Heart right ventricle (tissue), 16 donors: ENCODE results near the gene UBALD2. TPM values are rescaled to one million over a fixed set of nuclear protein-coding genes. Genes with fewer than 3 reads are reported as not detected.
"Not testable (repeated sequence)": the region's sequence is repeated elsewhere in the genome, so short reads cannot be mapped to it uniquely, and the experiment has no call there.

Source experiments
- ATAC-seq, 8 donors: fragments of 200-7000 bp; cut with Tn5 transposase; one replicate each; pipeline ENCODE4 v1.9.1; 2020; ENCODE audit warnings: mild to moderate bottlenecking in 8 of 8, moderate library complexity in 8 of 8, moderate number of reproducible peaks in 1 of 8
- DNase-seq, 2 donors: peaks; one replicate each; pipeline ENCODE4 v3.0.0-alpha.2; 2020
- H3K27ac ChIP-seq, 10 donors: fragments of 200-600 bp; sonication (generic) in 2 of 10; one replicate each; pipeline versions ENCODE4 v1.5.0 to v1.8.0; 2020 to 2022; ENCODE audit warnings: mild to moderate bottlenecking in 3 of 10
- H3K27me3 ChIP-seq, 7 donors: fragments of 200-600 bp; one replicate each; pipeline ENCODE4 v1.8.0; 2021 to 2022; ENCODE audit warnings: mild to moderate bottlenecking in 2 of 7
- H3K36me3 ChIP-seq, 9 donors: fragments of 200-600 bp; sonication (generic) in 1 of 9; one replicate each; pipeline versions ENCODE4 v1.5.0 to v1.8.0; 2020 to 2022; ENCODE audit warnings: mild to moderate bottlenecking in 2 of 9
- H3K4me1 ChIP-seq, 9 donors: fragments of 200-600 bp; sonication (generic) in 1 of 9; one replicate each; pipeline versions ENCODE4 v1.5.0 to v1.8.0; 2020 to 2022; ENCODE audit warnings: mild to moderate bottlenecking in 4 of 9
- H3K4me3 ChIP-seq, 10 donors: fragments of 200-600 bp; sonication (generic) in 2 of 10; one replicate each; pipeline versions ENCODE4 v1.5.0 to v1.8.0; 2020 to 2022; ENCODE audit warnings: mild to moderate bottlenecking in 7 of 10, moderate library complexity in 2 of 10
- H3K9me3 ChIP-seq, 11 donors: fragments of 200-600 bp in 10 of 11; sonication (generic) in 2 of 11; one replicate each; pipeline versions ENCODE4 v1.5.0 to v1.8.0; 2013 to 2022; ENCODE audit warnings: mild to moderate bottlenecking in 2 of 11, control low read depth in 1 of 11, moderate library complexity in 1 of 11
- WGBS, 2 donors: extraction: QIAGEN DNeasy Blood & Tissue Kit; methylation state at CpG; one replicate each; pipeline ENCODE4 v1.1.7; 2013; ENCODE audit warnings: inconsistent platforms in 1 of 2; 5-methylcytosine and 5-hydroxymethylcytosine counted together
- intact Hi-C, 10 donors: fragments of 100-400 bp; cut with DNase I; formaldehyde crosslinking; loops; one replicate each; pipeline versions ENCODE4 v1.11.1 to v1.14.2; 2022
- polyA plus RNA-seq, 2 donors: library from polyadenylated mRNA; stranded (reverse); fragments of 200-250 nt; gene quantifications; one replicate each; pipeline ENCODE4 v1.2.3, GENCODE V29; 2013
- total RNA-seq, 10 donors: library from RNA; stranded (reverse); fragmentation: NEBNext Ultra II Directional in 3 of 10; extraction: Animal tissue kit (Norgen Biotek cat#: 25700) in 3 of 10; gene quantifications; one replicate each; pipeline versions ENCODE4 v1.2.1 to v1.2.4, GENCODE V29; 2021 to 2023
- TF ChIP-seq, protein P1 (sequence below), 9 donors: fragments of 200-600 bp; sonication (generic) in 2 of 9; IDR thresholded peaks; one replicate each; pipeline versions ENCODE4 v1.5.0 to v1.8.0; 2021 to 2022; ENCODE audit warnings: antibody characterized with exemption in 9 of 9, mild to moderate bottlenecking in 5 of 9, moderate library complexity in 1 of 9
- donor health status: Arrhythmogenic right ventricular cardiomyopathy.
- donor health status: ischemic (EF 13 %, LVEDD 7.1; RV severe dilation, severe dysfunction).
- donor health status: healthy with polysubstance abuse.
- donor health status: DM: no; HTN: yes; CAD: no.
- donor health status: DM: no; HTN: no; CAD: no.
- donor health status: ischemic (EF 25% LVEDD 6.9; RV normal size, moderate dysfunction).
- donor health status: ischemic (EF 25% LVEDD 5.7; RV mildly dilated, moderate dysfunction).
- donor health status: healthy.
- donor health status: DM: yes; HTN: yes; CAD: no.
- donor health status: Ischemic cardiomyopathy.
- donor health status: ischemic (EF 35%, LVEDD 5.7; RV mildly dilated, moderate dysfunction).
- donor health status: nonischemic (EF 11% LVEDD 7.7; RV severe dilation, severe dysfunction).
- donor health status: DM: yes; HTN: yes; CAD: no.
- donor health status: PGD.
- donor health status: ischemic (EF 29% LVEDD 5.4; RV normal size, mild dysfunction).
- donor health status: nonischemic (EF 23%, LVEDD 6.1; RV moderate dilation, normal function).

Gene UBALD2
- total and polyA plus RNA-seq, 12 donors: 13.3 to 50.7 (median 26.5) TPM

GRCh38 chr17:76248013-76248782, 16.9 kb upstream of the UBALD2 start:
- H3K27ac ChIP-seq: no peak overlapping the region
- ATAC-seq (no peak), DNase-seq (no peak)
- no peak overlapping the region for H3K4me3 ChIP-seq
- no peaks in the 10 kb centered on the region for H3K9me3 ChIP-seq
- peaks cover 0 to 16% (median 0%) of the 10 kb centered on the region in 7 donors for H3K27me3 ChIP-seq
- H3K4me1 ChIP-seq: peaks cover 0 to 60% (median 10%) of the 10 kb centered on the region in 9 donors
- 79 to 80% methylated on average over 11 of the region's 11 CpGs for WGBS, 2 donors
- TF ChIP-seq, protein P1, sequence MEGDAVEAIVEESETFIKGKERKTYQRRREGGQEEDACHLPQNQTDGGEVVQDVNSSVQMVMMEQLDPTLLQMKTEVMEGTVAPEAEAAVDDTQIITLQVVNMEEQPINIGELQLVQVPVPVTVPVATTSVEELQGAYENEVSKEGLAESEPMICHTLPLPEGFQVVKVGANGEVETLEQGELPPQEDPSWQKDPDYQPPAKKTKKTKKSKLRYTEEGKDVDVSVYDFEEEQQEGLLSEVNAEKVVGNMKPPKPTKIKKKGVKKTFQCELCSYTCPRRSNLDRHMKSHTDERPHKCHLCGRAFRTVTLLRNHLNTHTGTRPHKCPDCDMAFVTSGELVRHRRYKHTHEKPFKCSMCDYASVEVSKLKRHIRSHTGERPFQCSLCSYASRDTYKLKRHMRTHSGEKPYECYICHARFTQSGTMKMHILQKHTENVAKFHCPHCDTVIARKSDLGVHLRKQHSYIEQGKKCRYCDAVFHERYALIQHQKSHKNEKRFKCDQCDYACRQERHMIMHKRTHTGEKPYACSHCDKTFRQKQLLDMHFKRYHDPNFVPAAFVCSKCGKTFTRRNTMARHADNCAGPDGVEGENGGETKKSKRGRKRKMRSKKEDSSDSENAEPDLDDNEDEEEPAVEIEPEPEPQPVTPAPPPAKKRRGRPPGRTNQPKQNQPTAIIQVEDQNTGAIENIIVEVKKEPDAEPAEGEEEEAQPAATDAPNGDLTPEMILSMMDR (IDR thresholded peaks at IDR 0.05): peak in 1 of 9 donors; percentile 14
- H3K36me3 ChIP-seq: no peaks in the 10 kb centered on the region
- intact Hi-C loops: no loop called here

DNA sequence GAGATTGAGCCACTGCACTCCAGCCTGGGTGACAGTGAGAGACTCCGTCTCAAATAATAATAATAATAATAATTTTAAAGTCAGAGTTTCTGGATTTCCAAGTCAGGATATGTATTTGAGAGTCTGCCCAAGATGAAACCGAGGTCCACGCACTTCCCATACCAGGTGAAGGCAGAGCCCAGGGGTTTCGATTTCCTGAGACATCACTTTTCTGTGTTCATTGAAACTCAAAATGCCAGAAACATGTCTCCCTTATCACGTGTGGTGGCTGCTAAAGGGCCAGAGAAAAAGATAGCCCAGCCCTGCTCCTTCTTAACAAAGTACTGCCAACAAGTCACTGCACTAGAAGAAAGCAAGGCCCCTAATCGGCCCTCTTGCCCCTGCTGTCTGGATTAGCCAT, 15.0 kb upstream of the UBALD2 start:
- peaks cover 0 to 61% (median 10%) of the 10 kb centered on the region in 9 donors for H3K4me1 ChIP-seq
- no peak overlapping the region for H3K27ac ChIP-seq
- DNase-seq (no peak), ATAC-seq (no peak)
- WGBS, 2 donors: 78 to 83% methylated on average over 6 of the region's 6 CpGs
- H3K4me3 ChIP-seq: no peak overlapping the region
- H3K9me3 ChIP-seq: no peaks in the 10 kb centered on the region
- intact Hi-C loops: no loop called here
- TF ChIP-seq, protein P1 (IDR thresholded peaks at IDR 0.05): no peak
- H3K36me3 ChIP-seq: no peaks in the 10 kb centered on the region
- H3K27me3 ChIP-seq: no peaks in the 10 kb centered on the region

GRCh38 chr17:76251478-76252039, 13.6 kb upstream of the UBALD2 start:
- Histone ChIP-seq H3K36me3 (no peaks in the 10 kb centered on the region), H3K4me1 (peaks cover 0 to 50% (median 10%) of the 10 kb centered on the region in 9 donors), H3K9me3 (no peaks in the 10 kb centered on the region), H3K27ac (peak overlapping the region in 7 of 10 donors; percentile 3 to 89 (median 37)), H3K27me3 (no peaks in the 10 kb centered on the region), H3K4me3 (no peak overlapping the region)
- TF ChIP-seq, protein P1 (IDR thresholded peaks at IDR 0.05): no peak
- ATAC-seq: peak in 1 of 8 donors; percentile 8
- intact Hi-C loops: no loop called here
- WGBS, 2 donors: 84 to 85% methylated on average over 8 of the region's 8 CpGs
- DNase-seq: no peak

DNA sequence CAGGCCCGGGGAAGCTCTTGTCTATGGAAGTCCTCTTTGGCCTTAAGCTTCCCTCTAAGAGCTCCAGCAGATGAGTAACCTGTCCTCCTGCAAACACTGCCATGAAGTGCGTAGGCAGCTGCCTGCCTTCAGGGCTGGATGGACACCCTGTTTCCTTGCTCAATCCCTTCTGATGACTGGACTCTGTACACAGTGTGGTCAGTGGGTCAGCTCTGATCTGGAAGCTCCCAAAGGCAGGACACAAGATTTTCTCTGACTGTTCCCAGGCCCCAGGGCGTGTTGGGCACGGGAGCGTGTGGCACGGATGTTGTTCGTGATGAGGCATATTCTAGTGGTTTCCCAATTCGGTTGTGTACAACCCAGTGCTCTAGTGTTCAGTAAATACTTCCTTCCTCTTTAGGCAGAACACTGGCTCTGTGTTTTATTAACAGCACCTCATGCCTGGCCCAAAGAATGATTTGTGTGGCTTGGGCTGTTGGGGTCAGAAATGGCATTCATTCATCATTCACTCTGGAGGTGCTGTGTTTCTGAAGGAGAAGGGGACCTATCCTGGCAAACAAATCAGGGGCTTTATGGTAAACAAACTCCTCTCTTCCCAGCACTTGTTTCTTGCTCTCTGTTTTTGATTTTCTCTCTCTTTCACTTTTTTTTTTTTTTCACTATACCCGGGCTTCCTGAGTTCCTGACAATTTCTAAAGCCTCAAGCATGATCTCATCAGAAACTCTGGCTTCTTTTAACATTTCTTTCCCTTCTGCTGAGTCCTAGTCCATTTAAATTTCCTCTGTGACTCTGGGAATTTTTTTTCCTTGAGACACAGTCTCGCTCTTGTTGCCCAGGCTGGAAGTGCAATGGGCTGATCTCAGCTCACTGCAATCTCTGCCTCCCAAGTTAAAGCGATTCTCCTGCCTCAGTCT, 12.9 kb upstream of the UBALD2 start:
- Histone ChIP-seq H3K27me3 (no peaks in the 10 kb centered on the region), H3K27ac (peak overlapping the region in 8 of 10 donors; percentile 3 to 89 (median 41)), H3K36me3 (no peaks in the 10 kb centered on the region), H3K4me1 (peaks cover 0 to 43% (median 10%) of the 10 kb centered on the region in 9 donors), H3K9me3 (no peaks in the 10 kb centered on the region), H3K4me3 (peak overlapping the region in 1 of 10 donors; percentile 28)
- ATAC-seq (peak; percentile 65 to 92 (median 77)), DNase-seq (no peak)
- intact Hi-C loops: no loop called here
- WGBS, 2 donors: 52 to 63% methylated on average over 11 of the region's 11 CpGs
- TF ChIP-seq, protein P1 (IDR thresholded peaks at IDR 0.05): no peak

DNA sequence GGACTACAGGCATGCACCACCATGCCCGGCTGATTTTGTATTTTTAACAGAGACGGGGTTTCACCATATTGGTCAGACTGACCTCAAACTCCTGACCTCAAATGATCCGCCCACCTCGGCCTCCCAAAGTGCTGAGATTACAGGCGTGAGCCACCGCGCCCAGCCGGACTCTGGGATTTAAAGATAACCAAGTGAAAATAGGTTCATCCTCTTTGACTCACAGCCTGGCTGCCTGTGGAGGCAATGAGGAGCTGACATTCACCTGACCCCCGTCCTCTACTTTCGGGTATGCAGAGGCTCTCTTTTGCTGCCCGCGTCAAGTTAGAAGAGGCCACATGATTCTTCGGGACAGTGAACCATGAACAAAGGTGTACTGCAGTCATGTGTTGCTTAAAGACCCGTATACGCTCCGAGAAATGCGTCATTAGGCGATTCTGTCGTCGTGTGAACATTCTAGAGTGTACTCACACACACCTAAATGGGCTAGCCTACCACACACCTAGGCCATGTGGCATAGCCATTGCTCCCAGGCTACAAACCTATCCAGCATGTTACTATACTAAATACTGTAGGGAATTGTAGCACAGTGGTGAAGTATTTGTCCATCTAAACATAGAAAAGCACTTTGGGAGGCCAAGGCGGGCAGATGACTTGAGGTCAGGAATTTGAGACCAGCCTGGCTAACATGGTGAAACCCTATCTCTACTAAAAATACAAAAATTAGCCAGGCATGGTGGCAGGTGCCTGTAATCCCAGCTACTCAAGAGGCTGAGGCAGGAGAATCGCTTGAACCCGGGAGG, 12.0 kb upstream of the UBALD2 start:
- H3K9me3 ChIP-seq, DNase-seq, H3K36me3 ChIP-seq, intact Hi-C loops, H3K27me3 ChIP-seq: not testable (repeated sequence)
- Histone ChIP-seq H3K27ac (peak overlapping the region in 5 of 10 donors; percentile 17 to 89 (median 45)), H3K4me1 (peaks cover 0 to 36% (median 10%) of the 10 kb centered on the region in 9 donors), H3K4me3 (peak overlapping the region in 1 of 10 donors; percentile 28)
- WGBS, 2 donors: 90 to 92% methylated on average over 23 of the region's 23 CpGs
- ATAC-seq: peak in 1 of 8 donors; percentile 20
